OCI-LY3 (cell line): Measurements from ENCODE around the gene DPP10.
"Not testable (repeated sequence)": the region's sequence is repeated elsewhere in the genome, so short reads cannot be mapped to it uniquely, and the experiment has no call there.

Experiments
- H2AFZ ChIP-seq: fragments of 200-600, 300-600 bp; shearing (Covaris generic); 2 replicates; pipeline ENCODE4 v1.6.0; 2014; ENCODE audit warnings: antibody characterized with exemption, low read depth, low read length
- H3K27ac ChIP-seq: fragments of 200-600, 300-600 bp; sonication (generic); 2 replicates; pipeline ENCODE4 v1.5.1; 2014; ENCODE audit warnings: mild to moderate bottlenecking, low read length, moderate library complexity, mixed read lengths
- H3K27me3 ChIP-seq: fragments of 200-600, 300-600 bp; sonication (generic); 2 replicates; pipeline ENCODE4 v1.6.1; 2014; ENCODE audit warnings: low read depth, low read length, mixed read lengths
- H3K36me3 ChIP-seq: fragments of 200-600, 300-600 bp; sonication (generic); replicated peaks from 2 replicates; pipeline ENCODE3; 2014; ENCODE audit warnings: low read depth, low read length, mixed read lengths
- H3K4me1 ChIP-seq: fragments of 300-600, 200-600 bp; sonication (generic); 2 replicates; pipeline ENCODE4 v1.6.1; 2014; ENCODE audit warnings: low read length, mixed read lengths
- H3K4me2 ChIP-seq: fragments of 200-600, 300-600 bp; sonication (generic); 2 replicates; pipeline ENCODE4 v1.6.1; 2014; ENCODE audit warnings: low read length, mixed read lengths
- H3K4me3 ChIP-seq: fragments of 300-600, 200-600 bp; sonication (generic); 2 replicates; pipeline ENCODE4 v1.5.1; 2014; ENCODE audit warnings: antibody characterized with exemption, mild to moderate bottlenecking, low read length, moderate library complexity
- H3K79me2 ChIP-seq: fragments of 300-600, 200-600 bp; shearing (Covaris generic); 2 replicates; pipeline ENCODE4 v1.6.1; 2014; ENCODE audit warnings: mild to moderate bottlenecking, low read length, mixed read lengths
- H3K9ac ChIP-seq: fragments of 300-600, 200-600 bp; shearing (Covaris generic); 2 replicates; pipeline ENCODE4 v1.6.0; 2014; ENCODE audit warnings: mild to moderate bottlenecking, low read length, moderate library complexity
- H3K9me3 ChIP-seq: fragments of 200-600, 300-600 bp; shearing (Covaris generic); 2 replicates; pipeline ENCODE4 v1.6.1; 2014; ENCODE audit warnings: low read length, mixed read lengths; ENCODE audit not compliant: insufficient read depth
- H4K20me1 ChIP-seq: fragments of 200-600, 300-600 bp; sonication (generic); 2 replicates; pipeline ENCODE4 v1.6.1; 2016; ENCODE audit warnings: low read length, mixed read lengths; ENCODE audit not compliant: insufficient read depth
- EZH2phosphoT487 ChIP-seq: fragments of 200-600 bp; shearing (Covaris generic); IDR thresholded peaks from 2 replicates; pipeline ENCODE4 v1.6.1; 2018; ENCODE audit warnings: antibody characterized with exemption, mixed run types, low read depth
- TF ChIP-seq, protein P1 (sequence below): fragments of 200-600, 300-600 bp; sonication (generic); IDR thresholded peaks from 2 replicates; pipeline ENCODE4 v1.5.1; 2014; ENCODE audit warnings: antibody characterized with exemption, low read length, low read depth

The DPP10 gene

DNA sequence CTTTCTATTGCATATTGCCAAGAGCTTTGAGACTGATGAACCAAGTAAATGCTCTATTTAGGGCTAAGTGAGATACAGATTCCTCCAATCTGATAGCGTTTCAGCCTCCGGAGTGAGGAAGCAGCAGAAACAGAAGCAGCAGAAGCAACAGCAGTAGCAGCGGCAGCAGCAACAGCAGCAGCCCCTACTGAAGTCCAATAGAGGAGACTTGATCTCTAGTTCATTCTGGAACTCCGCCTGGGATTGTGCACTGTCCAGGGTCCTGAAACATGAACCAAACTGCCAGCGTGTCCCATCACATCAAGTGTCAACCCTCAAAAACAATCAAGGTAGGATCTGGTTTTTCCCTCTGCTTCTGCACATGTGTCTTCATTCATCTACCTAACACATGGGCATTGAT, at the start of gene DPP10:
TSS of gene DPP10 (plus strand) at position 132 of the 400 bp plus-strand sequence.
- Histone ChIP-seq H3K36me3 (no peaks in the 10 kb centered on the region), H3K9ac (no peak within 1 kb of the TSS), H3K27ac (no peak within 1 kb of the TSS), H2AFZ (no peak within 1 kb of the TSS), H4K20me1 (no peaks in the 10 kb centered on the region), H3K4me3 (no peak within 1 kb of the TSS), H3K4me2 (no peak within 1 kb of the TSS), H3K27me3 (no peaks in the 10 kb centered on the region), H3K9me3 (no peaks in the 10 kb centered on the region), H3K4me1 (peaks cover 8% of the 10 kb centered on the region; the same call in 1 of the 2 replicates), H3K79me2 (no peaks in the 10 kb centered on the region)
- TF ChIP-seq, protein P1, sequence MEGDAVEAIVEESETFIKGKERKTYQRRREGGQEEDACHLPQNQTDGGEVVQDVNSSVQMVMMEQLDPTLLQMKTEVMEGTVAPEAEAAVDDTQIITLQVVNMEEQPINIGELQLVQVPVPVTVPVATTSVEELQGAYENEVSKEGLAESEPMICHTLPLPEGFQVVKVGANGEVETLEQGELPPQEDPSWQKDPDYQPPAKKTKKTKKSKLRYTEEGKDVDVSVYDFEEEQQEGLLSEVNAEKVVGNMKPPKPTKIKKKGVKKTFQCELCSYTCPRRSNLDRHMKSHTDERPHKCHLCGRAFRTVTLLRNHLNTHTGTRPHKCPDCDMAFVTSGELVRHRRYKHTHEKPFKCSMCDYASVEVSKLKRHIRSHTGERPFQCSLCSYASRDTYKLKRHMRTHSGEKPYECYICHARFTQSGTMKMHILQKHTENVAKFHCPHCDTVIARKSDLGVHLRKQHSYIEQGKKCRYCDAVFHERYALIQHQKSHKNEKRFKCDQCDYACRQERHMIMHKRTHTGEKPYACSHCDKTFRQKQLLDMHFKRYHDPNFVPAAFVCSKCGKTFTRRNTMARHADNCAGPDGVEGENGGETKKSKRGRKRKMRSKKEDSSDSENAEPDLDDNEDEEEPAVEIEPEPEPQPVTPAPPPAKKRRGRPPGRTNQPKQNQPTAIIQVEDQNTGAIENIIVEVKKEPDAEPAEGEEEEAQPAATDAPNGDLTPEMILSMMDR, result no peak
- TF ChIP-seq EZH2phosphoT487, result no peak

DNA sequence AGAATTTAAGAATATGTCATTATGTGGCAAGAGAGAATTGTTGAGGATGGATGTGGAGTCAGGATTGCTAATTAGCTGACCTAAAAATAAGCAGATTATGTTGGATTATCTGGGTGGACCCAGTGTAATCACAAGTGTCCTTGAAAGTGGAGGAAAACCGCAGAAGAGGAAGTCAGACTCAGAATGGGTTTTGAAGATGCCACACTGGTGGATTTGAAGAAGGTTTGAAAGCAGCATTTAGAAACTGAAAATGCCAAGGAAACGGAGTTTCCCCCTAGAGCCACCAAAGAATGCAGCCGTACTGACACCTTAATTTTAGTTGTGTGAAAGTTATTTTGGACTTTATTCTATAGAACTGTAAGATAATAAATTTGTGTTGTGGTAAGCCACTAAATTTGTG, 41.6 kb upstream of the DPP10 start:
- no peaks in the 10 kb centered on the region for H3K36me3 ChIP-seq
- no peak overlapping the region for H3K9ac ChIP-seq
- no peak overlapping the region for H3K4me3 ChIP-seq
- no peaks in the 10 kb centered on the region for H3K9me3 ChIP-seq
- no peak overlapping the region for H2AFZ ChIP-seq
- H3K27ac ChIP-seq, result no peak overlapping the region
- H3K79me2 ChIP-seq, result no peaks in the 10 kb centered on the region
- peak overlapping the region; percentile 25; the same call in 1 of the 2 replicates for H3K4me2 ChIP-seq
- H3K4me1 ChIP-seq, result peaks cover 7% of the 10 kb centered on the region; the same call in 1 of the 2 replicates
- H3K27me3 ChIP-seq, result no peaks in the 10 kb centered on the region
- H4K20me1 ChIP-seq, result no peaks in the 10 kb centered on the region
- TF ChIP-seq, protein P1, result no peak
- no peak for TF ChIP-seq EZH2phosphoT487

DNA sequence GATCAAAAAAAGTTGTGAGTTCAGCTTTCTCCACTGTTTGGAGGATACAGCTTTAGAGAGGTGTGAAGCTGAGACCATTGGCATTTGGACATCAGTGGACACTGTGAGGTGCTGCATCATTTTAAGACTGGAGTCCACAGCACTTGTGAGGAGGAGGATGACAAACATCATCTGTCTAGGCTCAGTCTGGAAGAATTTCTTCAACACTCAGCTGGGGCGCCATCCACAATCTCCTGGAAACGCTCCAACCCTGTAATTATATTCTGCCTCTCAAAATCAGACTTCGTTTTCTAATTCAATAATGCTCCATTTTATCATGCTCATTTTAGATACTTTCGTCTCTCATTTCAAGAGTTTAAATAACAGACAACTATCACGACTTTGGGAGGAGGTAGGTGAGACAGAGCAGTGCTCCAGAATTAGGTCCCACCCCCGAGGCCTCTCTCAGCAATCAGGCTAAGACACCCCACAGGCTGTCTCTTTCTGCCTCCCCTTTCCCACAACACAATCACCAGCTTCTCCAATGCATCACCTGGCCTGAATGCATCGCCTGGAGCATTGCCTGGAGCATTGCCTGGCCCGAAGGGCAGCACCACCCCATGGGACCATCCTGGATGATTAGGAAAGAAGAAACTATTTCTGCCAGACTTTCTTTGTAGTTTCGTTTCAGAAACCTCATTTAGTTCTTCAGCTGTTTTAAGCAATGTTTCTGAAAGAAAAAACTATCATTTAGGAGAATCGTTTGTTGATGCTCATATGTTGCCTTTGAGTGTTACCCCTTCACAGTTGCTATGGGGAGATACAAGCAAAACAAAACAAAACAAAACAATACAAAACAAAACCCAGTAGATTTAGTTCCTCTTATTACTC, 37.0 kb upstream of the DPP10 start:
- Histone ChIP-seq H3K79me2 (no peaks in the 10 kb centered on the region), H3K9ac (no peak overlapping the region), H3K27ac (no peak overlapping the region), H2AFZ (no peak overlapping the region), H4K20me1 (no peaks in the 10 kb centered on the region), H3K4me1 (peaks cover 7% of the 10 kb centered on the region; the same call in 1 of the 2 replicates), H3K4me2 (no peak overlapping the region), H3K36me3 (no peaks in the 10 kb centered on the region), H3K9me3 (no peaks in the 10 kb centered on the region), H3K4me3 (no peak overlapping the region), H3K27me3 (no peaks in the 10 kb centered on the region)
- TF ChIP-seq EZH2phosphoT487, result no peak
- TF ChIP-seq, protein P1, result no peak

DNA sequence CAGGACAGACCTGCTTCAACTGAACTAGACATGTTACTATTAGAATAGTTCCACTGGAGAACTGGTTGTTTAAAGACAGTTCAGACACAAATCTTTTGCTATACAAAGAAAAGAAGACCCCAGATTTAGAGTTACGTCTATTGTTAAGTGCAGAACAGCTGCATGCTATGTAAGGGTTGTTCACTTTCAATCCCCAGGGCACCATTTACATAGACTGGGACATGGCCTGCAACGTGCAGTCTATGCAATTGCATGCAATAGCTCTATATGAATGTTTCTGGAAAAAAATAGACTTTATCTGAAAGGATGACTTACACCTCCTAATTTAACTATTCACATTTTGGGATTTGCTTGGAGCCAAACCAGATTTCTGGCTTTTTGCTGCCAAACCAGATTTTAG, 36.1 kb upstream of the DPP10 start:
- H3K4me2 ChIP-seq, result no peak overlapping the region
- no peak overlapping the region for H3K9ac ChIP-seq
- H3K4me1 ChIP-seq, result peaks cover 2% of the 10 kb centered on the region; the same call in 1 of the 2 replicates

DNA sequence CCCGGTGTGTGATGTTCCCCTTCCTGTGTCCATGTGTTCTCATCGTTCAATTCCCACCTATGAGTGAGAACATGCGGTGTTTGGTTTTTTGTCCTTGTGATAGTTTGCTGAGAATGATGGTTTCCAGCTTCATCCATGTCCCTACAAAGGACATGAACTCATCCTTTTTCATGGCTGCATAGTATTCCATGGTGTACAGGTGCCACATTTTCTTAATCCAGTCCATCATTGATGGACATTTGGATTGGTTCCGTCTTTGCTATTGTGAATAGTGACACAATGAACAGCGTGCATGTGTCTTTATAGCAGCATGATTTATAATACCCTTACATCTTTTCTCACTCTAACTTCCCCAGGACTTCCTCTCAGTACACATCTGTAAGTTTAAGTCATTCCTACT, 35.1 kb upstream of the DPP10 start:
- H3K9ac ChIP-seq, H2AFZ ChIP-seq, H3K4me2 ChIP-seq, H4K20me1 ChIP-seq, H3K4me1 ChIP-seq, H3K4me3 ChIP-seq, H3K9me3 ChIP-seq, H3K79me2 ChIP-seq, H3K27ac ChIP-seq, H3K27me3 ChIP-seq, H3K36me3 ChIP-seq: not testable (repeated sequence)

More for the DNA sequence above, 36.1 kb upstream of the DPP10 start:
- TF ChIP-seq EZH2phosphoT487, result no peak
- TF ChIP-seq, protein P1, result no peak
- Histone ChIP-seq H3K4me3 (no peak overlapping the region), H3K9me3 (no peaks in the 10 kb centered on the region), H3K79me2 (no peaks in the 10 kb centered on the region), H3K27ac (no peak overlapping the region), H3K36me3 (no peaks in the 10 kb centered on the region), H4K20me1 (no peaks in the 10 kb centered on the region), H2AFZ (no peak overlapping the region), H3K27me3 (no peaks in the 10 kb centered on the region)
